ENCODE data around the gene TNFRSF1A. TPM values are rescaled to one million over a fixed set of nuclear protein-coding genes. Genes with fewer than 3 reads are reported as not detected.

TNFRSF1A gene
- total and polyA plus RNA-seq, 10 donors = 22.5 to 578 (median 211) TPM

DNA sequence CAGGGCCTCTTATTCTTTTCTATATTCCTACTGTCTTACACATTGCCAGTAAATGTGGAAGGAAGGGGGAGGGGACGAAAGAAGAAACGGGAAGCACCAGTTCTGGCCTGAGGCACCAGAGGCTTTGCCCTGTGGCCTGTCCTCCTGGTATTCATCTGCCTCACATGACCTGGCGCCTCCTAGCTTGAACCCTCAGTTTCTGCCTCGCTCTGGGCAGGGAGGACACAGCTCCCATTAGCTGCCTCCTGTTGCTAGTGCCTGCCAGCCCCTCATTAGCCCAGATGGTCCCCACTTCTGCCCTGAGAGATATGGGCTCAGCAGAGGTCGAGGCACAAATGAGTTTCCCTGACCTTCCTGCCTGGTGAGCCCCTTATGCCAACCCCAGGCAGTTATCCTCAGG, 34.3 kb downstream of the TNFRSF1A start:
- no peak for TF ChIP-seq POLR2A (IDR thresholded peaks at IDR 0.05)
- TF ChIP-seq, protein P1, sequence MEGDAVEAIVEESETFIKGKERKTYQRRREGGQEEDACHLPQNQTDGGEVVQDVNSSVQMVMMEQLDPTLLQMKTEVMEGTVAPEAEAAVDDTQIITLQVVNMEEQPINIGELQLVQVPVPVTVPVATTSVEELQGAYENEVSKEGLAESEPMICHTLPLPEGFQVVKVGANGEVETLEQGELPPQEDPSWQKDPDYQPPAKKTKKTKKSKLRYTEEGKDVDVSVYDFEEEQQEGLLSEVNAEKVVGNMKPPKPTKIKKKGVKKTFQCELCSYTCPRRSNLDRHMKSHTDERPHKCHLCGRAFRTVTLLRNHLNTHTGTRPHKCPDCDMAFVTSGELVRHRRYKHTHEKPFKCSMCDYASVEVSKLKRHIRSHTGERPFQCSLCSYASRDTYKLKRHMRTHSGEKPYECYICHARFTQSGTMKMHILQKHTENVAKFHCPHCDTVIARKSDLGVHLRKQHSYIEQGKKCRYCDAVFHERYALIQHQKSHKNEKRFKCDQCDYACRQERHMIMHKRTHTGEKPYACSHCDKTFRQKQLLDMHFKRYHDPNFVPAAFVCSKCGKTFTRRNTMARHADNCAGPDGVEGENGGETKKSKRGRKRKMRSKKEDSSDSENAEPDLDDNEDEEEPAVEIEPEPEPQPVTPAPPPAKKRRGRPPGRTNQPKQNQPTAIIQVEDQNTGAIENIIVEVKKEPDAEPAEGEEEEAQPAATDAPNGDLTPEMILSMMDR (IDR thresholded peaks at IDR 0.05 in 8 of 11, conservative IDR thresholded peaks at IDR 0.05 in 3 of 11) = no peak
- no peak for TF ChIP-seq POLR2AphosphoS5 (IDR thresholded peaks at IDR 0.05)
- H3K4me1 ChIP-seq = peaks cover 0 to 31% (median 16%) of the 10 kb centered on the region in 6 donors
- H3K27ac ChIP-seq = no peak overlapping the region
- H3K4me3 ChIP-seq = no peak overlapping the region
- H3K9me3 ChIP-seq = no peaks in the 10 kb centered on the region
- 32 to 53% (median 39%) methylated on average over 4 to 5 of the region's 5 CpGs for WGBS, 5 donors
- DNase-seq = peak; percentile 76
- intact Hi-C loops (cut with DNase I; ENCODE audit: low total_unique reads) = no loop called here
- H3K36me3 ChIP-seq = no peaks in the 10 kb centered on the region
- H3K27me3 ChIP-seq (replicated peaks in 1 of 7) = peaks cover 0 to 56% (median 17%) of the 10 kb centered on the region in 7 donors

DNA sequence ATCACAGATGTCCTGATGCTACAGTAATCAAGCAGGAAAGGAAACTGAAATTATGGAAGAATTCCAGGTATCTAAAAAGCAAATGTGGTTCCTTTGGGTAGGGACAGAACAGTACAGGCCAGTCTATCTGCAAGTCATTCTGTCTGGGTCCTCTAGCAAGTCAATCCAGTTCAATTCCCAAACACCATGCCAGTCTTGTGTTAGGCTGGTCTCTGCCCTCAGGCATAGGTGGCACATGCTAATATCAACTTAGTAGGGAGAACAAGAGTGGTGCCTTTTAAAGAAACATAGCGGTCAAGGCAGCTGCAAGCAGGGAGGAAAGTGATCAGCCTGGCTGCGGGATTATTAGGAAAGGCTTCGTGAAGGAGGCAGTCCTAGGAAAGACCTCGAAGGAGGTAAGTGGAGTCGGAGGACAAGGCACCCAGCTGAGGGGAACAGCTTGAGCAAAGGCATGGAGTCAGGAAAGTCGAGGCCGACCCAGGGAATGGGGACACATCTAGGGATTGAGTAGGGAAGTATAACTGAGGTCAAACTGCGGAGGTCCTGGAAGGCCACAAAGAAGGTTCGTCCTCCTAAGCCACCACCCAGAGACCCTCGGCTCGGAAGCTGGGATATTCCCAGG, 35.2 kb downstream of the TNFRSF1A start:
- Histone ChIP-seq H3K9me3 (no peaks in the 10 kb centered on the region), H3K27me3 (replicated peaks in 1 of 7) (peaks cover 0 to 54% (median 17%) of the 10 kb centered on the region in 7 donors), H3K27ac (no peak overlapping the region), H3K4me3 (no peak overlapping the region), H3K4me1 (peaks cover 0 to 31% (median 16%) of the 10 kb centered on the region in 6 donors), H3K36me3 (no peaks in the 10 kb centered on the region)
- DNase-seq = peak; percentile 40
- TF ChIP-seq, protein P1 (IDR thresholded peaks at IDR 0.05 in 8 of 11, conservative IDR thresholded peaks at IDR 0.05 in 3 of 11) = no peak
- TF ChIP-seq POLR2A (IDR thresholded peaks at IDR 0.05) (no peak), POLR2AphosphoS5 (IDR thresholded peaks at IDR 0.05) (no peak)
- intact Hi-C loops (cut with DNase I; ENCODE audit: low total_unique reads) = no loop called here
- 83 to 94% (median 92%) methylated on average over 11 of the region's 11 CpGs for WGBS, 5 donors

GRCh38 chr12:6306151-6306550, 35.7 kb downstream of the TNFRSF1A start:
- intact Hi-C loops (cut with DNase I; ENCODE audit: low total_unique reads) = no loop called here

DNA sequence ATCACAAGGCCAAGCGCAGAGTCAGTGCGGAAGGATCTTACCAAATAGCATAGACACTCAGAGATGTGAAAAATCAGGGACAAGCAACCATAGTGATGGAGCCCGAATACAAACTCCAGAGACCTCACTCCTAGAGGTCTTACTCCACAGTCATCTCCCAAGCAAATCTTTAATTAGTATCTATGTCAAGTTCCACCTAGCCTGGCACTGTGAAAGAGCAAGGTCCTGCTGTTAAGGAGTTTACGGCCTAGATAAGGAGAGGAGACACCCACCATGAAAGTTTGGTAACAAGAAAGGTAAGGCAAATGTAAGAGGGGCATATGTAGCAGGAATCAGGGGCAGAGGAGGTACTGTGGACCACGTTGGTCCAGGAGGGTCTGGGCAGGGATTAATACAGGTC, 38.8 kb downstream of the TNFRSF1A start:
- intact Hi-C loops (cut with DNase I; ENCODE audit: low total_unique reads) = no loop called here
- peaks cover 0 to 25% (median 0%) of the 10 kb centered on the region in 7 donors for H3K27me3 ChIP-seq (replicated peaks in 1 of 7)
- no peak overlapping the region for H3K4me3 ChIP-seq
- TF ChIP-seq, protein P1 (IDR thresholded peaks at IDR 0.05 in 8 of 11, conservative IDR thresholded peaks at IDR 0.05 in 3 of 11) = no peak
- H3K36me3 ChIP-seq = no peaks in the 10 kb centered on the region
- DNase-seq = no peak
- H3K9me3 ChIP-seq = no peaks in the 10 kb centered on the region
- 81 to 91% (median 88%) methylated on average over 5 of the region's 5 CpGs for WGBS, 5 donors
- H3K4me1 ChIP-seq = peaks cover 0 to 18% (median 4%) of the 10 kb centered on the region in 6 donors
- no peak overlapping the region for H3K27ac ChIP-seq

More at GRCh38 chr12:6306151-6306550, 35.7 kb downstream of the TNFRSF1A start:
- 62 to 85% (median 84%) methylated on average over 6 of the region's 6 CpGs for WGBS, 5 donors
- TF ChIP-seq POLR2A (IDR thresholded peaks at IDR 0.05) = no peak
- Histone ChIP-seq H3K36me3 (no peaks in the 10 kb centered on the region), H3K4me3 (no peak overlapping the region), H3K9me3 (no peaks in the 10 kb centered on the region), H3K27ac (no peak overlapping the region), H3K4me1 (peaks cover 0 to 26% (median 16%) of the 10 kb centered on the region in 6 donors), H3K27me3 (replicated peaks in 1 of 7) (peaks cover 0 to 52% (median 16%) of the 10 kb centered on the region in 7 donors)
- no peak for DNase-seq

Data from spleen (tissue), 11 donors.